HG02798 (cell line): Measurements from ENCODE around the gene FAM53A.
"Not testable (repeated sequence)": the region's sequence is repeated elsewhere in the genome, so short reads cannot be mapped to it uniquely, and the experiment has no call there.

Experiments
- ATAC-seq: cut with Tn5 transposase; IDR thresholded peaks from one replicate; pipeline ENCODE4 v1.9.1; 2021; ENCODE audit warnings: mild to moderate bottlenecking; ENCODE audit not compliant: unreplicated experiment, poor library complexity

FAM53A gene

DNA sequence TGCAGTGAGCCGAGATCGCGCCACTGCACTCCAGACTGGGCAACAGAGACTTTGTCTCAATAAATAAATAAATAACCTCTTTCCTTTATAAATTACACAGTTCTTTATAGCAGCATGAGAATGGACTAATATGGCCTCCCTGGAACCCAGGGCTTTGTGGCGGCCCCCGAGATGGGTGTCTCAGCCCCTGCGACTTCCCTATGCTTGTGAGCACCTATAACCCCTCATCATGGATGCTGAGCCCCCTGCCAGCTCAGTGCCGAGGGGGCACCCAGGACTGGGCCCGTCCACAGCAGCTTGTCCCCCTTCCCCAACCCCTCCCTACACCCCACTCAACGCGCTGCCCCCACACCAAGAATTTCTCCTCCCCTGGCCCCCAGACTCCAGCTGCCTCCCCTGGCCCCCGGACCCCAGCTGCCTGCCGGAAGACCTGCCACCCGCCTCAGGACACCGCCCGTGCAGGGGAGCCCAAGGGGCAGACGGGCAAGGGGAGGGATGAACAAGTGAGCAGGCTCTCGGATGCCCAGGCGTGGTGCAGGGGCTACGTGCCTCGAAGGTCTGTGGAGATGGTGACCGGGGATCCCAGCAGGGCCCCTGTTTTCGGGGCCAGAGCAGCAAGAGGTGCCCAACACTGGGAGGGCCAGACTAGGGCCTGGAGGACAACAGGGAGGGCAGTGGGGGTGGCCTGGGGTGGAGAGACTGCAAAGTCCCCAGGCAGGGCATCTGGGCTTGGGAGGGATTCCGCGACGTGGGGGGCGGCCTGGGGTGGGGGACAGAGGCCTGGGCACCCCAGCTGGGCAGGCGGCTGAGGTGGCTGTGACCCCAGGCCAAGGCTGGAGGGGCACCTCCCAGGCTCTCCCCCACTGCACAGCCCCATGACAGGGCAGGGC lies 74.0 kb downstream of the FAM53A start:
- no peak for ATAC-seq

DNA sequence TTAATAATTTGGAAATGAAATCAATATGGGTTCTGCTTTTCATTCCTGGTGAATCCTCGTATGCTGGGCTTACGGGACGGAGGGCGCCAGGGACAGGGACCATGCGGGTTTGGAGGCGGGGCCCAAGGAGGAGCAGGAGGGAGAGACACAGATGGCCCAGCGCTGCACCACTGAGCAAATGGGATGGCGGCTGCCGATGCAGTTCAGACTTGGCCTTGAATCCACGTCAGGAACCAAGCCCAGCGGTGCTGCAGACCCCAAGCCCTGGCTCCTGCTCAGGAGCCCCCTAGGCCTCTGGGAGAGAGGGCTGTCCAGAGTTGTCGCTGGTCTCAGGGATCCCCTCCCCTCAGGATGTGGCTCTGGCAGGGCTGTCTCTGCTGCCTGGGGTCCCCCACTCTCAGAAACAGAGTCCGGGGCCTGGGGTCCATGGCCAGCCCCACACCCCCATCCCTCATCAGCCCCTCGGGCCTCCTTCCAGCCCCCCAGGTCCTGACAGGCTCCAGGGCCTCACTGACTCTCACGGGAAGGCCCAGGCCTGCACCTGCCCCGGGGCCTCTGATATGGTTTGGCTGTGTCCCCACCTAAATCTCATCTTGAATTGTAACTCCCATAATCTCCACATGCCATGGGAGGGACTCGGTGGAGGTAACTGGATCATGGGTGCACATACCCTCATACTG lies 75.2 kb downstream of the FAM53A start:
- no peak for ATAC-seq

DNA sequence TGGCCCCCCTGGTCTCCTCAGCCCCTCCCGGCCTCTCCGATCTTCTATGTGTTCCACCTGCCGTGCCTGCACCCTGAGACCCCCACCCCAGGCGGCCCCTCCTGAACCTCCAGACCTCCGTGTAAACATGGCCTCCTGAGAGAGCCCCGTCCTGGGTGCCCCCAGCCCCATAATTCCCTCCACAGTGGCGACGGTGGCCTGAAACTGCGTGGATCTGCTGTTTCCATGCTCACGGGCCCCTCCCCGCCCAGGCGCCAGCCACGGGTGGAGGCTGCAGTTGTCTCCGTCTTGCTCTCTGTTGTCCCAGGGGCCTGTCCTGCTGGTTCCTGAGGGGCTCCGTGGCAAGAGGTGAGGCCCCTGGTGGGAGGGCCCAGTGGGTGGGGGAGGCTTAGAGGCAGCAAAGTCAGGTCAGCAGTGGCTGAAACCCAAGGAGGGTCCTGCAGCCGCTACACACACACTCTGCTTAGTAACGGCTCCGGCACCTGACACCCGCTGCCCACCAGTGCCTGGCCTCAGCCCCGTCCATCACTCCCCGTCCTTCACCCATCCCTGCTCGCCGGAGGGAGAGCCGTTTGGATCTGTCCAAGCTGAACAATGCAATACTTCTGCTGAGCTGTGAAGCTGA lies 75.8 kb downstream of the FAM53A start:
- ATAC-seq = no peak

DNA sequence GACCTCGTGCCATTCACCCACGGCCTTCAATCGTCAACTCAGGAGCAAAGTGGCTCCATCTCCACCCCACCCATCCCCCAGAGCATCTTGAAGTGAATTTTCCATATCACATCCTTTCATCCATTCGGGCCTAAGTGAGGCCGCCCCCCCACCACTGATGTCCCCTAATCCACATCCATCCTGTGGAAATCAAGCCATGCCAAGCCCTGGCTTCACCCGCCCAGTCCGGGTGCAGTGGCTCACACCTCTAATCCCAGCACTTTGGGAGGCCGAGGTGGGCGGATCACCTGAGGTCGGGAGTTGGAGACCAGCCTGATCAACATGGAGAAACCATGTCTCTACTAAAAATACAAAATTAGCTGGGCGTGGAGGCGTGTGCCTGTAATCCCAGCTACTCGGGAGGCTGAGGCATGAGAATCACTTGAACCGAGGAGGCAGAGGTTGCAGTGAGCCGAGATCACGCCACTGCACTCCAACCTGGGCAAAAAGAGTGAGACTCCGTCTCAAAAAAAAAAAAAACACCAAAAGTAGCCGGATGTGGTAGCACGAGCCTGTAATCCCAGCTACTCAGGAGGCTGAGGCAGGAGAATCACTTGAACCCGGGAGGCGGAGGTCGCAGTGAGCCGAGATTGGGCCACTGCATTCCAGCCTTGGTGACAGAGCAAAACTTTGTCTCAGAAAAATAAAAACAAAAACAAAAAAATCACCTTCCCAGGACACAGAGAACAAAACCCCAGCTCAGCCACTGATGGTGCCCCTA lies 76.5 kb downstream of the FAM53A start:
- ATAC-seq = not testable (repeated sequence)

DNA sequence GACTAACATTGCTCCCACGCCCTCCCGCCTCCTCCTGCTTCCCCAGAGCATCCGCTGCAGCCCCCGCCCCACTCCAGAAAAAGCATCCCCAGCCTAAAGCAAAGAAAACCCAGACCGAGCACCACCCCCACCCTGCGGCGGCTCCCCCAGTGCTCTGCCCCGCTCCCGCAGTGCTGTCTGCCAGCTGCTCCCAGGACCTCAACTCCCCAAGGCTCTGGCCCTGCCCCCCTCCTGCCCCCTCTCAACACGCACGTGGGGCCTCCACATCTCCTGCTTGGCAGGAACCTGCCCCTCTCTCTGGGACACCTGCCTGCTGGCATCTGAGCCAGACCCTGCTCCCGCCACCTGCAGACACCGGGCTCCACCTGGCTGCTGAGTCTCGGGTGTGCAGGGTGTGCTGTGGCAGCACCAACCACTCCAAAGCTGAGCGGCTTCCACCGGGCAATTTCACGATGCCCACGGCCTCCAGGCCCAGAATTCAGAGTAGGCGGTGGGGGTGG lies 79.4 kb downstream of the FAM53A start:
- ATAC-seq = no peak

DNA sequence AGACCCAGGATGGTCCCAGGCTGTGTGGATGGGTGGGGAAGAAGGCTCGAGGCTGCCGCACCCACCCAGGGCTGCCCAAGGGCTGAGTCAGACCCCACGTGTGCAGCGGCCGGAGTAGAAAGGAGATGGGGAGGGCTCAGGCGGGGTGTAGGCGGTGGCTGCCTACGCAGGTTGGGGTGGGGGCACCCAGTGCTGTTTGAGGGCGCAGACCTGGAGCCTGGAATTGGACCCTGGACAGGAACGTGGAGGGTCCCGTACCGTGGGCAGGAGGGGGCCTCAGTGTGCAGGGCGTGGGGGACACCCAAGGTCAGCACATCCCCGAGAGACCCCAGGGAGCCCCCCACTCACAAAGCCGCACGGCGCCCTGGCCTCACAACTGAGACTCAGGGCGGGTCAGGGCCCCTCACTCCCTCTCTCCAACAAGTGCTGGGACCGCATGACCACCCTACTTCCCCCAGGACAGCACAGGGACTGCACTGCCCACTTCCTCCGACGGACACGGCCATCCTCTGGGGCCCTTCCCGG lies 79.9 kb downstream of the FAM53A start:
- ATAC-seq = no peak

DNA sequence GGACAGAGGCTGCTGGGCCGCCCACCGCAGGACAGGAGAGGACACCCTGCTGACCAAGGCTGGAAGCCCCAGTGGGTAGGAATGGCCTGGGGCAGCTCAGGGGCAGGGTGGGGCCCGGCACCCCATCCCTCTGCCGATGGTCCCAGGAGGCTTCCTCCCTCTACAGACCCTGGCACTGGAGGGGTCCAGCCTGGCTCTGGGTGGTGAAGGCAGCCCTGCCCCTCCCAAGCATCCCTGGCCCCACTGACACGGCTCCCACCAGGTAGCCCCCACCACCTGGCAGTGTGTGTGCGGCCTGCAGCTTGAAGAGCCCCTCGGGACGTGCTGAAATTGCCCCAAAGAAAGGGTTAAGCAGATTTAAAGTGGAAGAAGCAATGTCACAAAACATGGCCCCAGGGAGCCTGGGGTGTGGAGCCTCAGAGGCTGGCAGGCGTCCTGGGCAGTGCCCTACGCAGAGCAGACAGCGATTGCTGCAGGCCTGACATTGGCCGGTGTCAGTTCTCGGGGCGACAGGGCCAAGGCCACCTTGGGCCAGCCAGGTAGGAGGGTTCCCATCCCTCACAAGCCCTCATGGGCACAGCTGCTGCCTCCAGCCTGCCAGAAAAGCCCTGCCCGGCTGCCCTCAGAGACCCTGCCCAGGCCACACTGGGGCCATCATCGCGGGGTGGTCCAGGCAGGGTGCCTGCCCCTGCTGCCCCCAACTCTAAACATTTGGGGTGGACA lies 80.5 kb downstream of the FAM53A start:
- no peak for ATAC-seq

DNA sequence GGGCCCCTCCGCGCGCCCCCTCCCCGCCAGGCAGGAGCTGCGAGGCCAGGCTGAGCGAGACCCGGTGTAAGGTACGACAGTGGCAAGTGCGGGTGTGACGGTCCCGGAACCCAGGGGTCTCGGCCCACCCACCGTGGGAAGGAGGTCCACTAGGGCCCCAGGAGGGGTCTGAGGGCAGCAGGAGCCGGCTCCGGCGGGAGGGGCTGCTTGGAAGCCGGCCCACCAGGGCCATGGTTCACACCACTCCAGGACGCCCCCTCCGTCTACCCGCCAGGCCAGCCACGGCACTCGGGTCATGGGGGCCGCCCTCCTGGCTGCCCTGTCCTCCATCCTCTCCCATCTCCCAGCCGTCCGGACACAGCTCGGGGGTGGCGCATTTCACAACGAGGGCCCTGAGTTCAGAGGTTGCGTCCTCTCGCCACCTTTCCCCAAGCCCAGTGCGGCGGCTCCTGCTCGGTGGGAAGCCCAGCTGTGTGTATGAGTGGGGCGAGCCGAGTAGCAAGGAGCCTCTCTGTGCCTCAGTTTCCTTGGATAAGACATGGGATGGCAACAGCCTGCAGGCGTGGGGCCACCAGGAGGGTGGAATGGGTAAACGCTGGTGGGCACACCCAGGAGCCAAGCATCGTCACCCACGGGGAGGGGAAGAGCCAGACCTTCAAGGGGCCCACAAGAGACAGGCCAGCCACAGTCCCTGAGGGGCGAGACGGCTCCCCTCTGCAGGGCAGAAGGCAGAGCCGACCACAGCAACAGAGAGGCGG lies 81.3 kb downstream of the FAM53A start:
- ATAC-seq = no peak

DNA sequence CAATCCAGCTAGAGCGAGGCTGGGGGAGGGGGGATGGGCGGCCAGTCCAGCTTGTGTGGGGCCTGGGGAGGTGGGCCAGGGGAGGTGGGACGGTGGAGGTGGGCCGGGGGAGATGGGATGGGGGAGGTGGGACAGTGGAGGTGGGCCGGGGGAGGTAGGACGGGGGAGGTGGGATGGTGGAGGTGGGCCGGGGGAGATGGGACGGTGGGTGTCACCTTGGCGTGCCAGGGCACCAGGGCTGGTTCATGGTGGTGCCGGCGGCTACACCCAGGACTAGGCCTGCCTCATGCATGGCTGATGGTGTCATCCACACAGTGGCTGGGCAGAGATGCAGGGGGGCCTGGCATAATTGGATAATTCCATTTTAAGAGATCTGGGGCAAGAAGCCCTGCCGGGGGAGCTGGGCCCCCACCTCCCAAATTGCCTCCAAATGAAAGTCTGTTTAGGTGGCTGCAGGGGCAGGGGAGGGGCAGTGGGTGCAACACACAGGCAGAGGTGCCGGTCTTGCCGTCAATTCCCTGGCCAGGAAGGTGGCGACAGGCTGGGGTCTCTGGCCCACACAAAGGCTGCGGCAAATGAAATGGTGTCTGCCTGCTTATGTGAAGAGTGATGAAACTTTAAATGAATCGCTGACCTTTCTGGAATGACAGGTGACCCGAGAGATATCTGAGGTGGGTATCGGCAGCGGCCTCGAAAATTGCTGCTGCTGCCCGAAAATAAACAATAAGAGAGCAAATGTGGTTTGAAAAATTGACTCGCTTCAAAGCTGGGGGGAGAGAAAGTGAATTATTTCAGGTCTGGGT lies 82.1 kb downstream of the FAM53A start:
- no peak for ATAC-seq

DNA sequence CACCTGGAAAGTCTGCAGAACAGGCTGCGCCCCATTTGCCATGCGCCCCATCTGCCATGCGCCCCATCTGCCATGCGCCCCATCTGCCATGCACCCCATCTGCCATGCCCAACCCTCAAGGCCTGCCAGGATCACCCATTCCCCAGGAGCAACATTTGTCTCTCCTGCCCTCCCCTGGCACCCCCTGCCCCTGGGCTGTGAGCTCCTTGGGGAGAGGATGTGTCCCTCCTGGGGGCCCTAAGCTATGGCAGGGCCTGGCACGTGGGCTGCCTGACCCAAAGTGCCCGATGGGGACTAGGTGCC lies 82.6 kb downstream of the FAM53A start:
- no peak for ATAC-seq

DNA sequence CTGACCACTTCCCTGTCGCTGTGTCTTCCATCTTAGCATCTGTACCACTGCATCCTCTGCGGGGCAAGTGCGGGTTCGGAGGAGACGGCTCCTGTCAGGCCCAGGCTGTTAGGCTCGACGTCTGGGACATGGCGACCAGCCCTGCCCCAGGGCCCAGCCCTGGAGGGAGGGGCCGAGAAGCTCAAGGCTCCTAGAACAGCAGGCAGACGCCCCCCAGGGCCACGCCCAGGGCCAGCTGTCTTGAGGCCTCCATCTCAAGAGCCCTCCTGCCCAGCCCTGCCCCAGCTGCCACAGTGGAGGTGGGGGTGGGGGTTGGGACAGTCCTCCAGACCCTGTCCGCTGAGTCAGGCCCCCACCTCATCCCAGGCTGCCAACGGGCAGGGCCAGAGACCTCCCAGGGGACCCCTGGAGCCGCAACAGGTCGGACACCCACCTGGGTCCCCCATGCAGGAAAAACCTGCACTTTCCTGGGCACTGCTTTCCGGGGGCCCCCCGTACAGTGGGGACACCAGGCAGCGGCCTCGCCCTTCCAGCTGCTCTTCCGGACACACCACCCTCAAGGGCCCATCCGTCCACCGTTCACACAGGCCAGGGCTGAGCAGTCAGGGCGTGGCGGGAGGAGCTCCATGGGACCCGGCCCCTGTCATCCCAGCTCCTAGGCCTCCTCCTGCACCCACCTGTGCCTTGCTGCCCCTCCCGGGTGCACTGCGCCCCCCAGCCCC lies 83.1 kb downstream of the FAM53A start:
- no peak for ATAC-seq

DNA sequence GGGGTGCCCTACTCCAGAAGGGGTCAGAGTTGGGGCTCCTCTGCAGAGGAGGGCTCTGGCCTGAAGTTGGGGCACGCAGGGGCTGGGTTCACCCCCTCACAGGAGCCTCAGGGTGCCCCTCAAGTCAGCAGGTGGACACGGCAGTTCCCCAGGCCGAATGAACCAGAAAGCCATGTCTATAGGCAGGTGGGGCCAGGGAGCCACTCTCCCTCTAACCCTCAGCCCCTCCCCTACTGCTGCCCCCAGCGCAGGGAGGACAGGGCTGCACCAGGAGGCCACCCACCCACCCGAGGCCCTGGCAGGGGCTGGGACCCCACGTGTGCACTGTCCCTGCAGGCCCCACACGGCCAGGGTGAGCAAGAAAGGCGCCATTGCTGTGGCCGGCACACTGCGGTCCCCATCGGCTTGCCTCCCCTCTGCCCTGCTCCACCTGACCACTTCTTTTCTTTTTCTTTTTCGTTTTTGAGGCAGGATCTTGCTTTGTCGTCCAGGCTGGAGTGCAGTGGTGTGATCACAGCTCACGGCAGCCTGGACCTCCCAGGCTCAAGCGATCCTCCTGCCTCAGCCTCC lies 83.8 kb downstream of the FAM53A start:
- ATAC-seq = no peak

DNA sequence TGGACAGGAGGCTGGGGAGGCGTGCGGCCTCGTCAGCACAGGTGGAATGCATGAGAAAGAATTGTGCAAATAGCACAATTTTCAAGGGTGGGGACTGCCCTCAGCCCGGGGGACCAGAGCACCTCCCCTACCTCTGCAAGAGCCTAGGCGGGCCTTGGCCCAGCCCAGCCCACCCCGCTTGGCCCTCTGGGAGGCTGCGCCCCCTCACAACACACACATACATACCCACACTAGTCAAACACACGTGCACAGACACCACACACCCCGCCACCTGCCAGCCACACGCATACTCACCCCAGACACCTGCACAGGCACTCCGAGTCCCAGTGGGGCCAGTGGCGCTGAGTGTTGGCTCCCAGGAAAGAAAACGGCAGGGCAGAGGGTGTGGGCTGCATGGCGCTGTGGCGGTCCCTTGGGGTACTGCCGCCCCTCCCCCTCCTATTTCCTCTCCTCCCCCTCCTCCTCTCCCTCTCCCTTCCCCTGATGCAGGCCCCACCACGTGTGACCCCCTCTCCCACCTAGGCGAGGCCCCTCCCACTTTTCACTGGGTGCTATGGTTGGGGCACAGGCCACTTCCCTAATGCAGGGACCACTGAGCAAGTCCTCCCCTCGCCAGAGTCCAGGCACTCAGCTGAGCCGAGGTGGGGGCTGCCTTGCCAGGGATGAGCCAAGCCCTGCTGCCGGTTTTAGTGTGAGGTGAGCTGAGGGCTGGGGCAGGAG lies 84.5 kb downstream of the FAM53A start:
- ATAC-seq = no peak

DNA sequence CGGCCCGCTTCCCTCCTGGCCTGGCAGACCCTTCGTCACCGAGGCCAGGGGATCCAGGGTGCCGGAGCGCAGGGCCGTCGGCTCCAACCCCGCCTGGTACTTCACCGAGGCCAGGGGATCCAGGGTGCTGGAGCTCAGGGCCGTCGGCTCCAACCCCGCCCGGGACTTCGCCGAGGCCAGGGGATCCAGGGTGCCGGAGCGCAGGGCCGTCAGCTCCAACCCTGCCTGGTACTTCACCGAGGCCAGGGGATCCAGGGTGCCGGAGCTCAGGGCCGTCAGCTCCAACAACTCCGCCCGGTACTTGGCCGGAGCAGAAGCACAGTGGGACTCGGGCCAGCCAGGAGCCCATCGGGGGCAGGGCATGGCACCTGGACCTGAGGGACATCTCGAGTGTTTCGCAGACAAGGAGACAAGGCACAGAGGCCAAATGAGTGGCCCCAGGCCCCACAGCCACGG lies 85.1 kb downstream of the FAM53A start:
- ATAC-seq = no peak

DNA sequence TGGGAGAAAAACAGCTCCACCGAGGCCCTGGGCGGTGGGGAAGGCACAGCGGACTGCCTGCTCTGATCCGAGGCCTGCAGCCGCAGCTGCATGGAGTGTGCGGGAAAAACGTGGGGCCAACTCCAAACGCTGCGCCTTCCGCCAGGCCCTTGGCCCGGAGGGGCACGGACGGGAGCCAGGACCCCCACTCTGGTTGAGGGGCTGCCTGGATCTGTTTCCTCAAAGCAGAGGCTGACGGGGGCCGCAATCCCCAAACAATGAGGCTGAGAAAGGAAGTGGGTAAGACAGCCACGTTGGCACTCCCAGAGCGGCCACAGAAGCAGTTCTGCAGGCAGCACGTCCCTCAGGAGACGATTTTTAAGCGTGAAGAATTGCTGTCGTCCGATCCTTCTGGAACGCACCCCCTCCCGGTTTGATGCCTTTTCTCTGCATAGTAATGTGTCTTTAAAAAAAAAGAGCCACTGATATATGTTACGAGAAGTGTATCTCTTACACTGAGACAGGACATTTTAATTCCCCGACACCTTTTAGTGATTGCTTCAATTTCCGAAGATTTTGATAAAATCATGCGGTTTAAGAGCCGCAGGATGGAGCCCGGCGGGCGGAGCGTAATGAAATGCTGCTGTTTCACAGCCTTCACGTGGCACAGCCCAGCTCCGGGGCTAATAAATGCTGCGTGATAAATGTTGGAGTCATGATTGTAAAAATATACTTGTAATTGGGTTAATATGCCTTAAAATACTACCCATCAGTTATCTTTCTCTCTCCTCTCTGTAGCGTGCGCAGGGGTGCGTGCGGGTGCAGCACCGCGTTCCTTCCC lies 85.7 kb downstream of the FAM53A start:
- ATAC-seq = no peak
